Gastroesophageal sphincter (tissue), 3 donors: ENCODE data around the gene PRR5L.

Experiments used
- POLR2A ChIP-seq, 2 donors: fragments of 450-650 bp; IDR thresholded peaks; one replicate each; pipeline ENCODE4 v1.6.1; 2017; ENCODE audit warnings: antibody characterized with exemption in 2 of 2, mild to moderate bottlenecking in 2 of 2, moderate library complexity in 1 of 2
- TF ChIP-seq, protein P1 (sequence below), 4 experiments: fragments of 200-600 bp in 2 of 4; fragments of 450-650 bp in 2 of 4; sonication (generic) in 1 of 4; IDR thresholded peaks; one replicate each; pipeline ENCODE4 v1.5.1; 2017 to 2019; ENCODE audit warnings: antibody characterized with exemption in 4 of 4, mild to moderate bottlenecking in 2 of 4, moderate library complexity in 2 of 4

DNA sequence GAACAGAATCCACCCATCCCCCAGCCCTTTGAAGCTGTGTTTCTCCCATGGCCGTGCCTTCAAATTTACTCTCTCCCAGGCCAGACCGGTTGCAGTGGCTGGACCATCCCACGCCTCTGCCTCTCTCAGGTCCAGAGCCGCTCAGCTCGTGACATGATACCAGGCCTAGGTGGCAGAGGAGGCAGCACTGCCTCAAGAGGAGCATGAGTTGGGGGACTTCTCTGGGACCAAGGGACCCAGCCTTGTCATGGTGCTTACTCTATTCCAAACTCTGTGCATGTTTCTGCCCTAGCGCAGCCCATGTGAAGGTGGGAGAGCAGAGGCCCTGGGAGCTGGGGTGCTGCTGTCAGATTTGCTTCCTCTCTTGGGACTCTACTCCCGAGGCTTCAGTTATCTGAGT is 163.0 kb downstream of the PRR5L start:
- TF ChIP-seq, protein P1, sequence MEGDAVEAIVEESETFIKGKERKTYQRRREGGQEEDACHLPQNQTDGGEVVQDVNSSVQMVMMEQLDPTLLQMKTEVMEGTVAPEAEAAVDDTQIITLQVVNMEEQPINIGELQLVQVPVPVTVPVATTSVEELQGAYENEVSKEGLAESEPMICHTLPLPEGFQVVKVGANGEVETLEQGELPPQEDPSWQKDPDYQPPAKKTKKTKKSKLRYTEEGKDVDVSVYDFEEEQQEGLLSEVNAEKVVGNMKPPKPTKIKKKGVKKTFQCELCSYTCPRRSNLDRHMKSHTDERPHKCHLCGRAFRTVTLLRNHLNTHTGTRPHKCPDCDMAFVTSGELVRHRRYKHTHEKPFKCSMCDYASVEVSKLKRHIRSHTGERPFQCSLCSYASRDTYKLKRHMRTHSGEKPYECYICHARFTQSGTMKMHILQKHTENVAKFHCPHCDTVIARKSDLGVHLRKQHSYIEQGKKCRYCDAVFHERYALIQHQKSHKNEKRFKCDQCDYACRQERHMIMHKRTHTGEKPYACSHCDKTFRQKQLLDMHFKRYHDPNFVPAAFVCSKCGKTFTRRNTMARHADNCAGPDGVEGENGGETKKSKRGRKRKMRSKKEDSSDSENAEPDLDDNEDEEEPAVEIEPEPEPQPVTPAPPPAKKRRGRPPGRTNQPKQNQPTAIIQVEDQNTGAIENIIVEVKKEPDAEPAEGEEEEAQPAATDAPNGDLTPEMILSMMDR (IDR thresholded peaks at IDR 0.05) = no peak
- TF ChIP-seq POLR2A (IDR thresholded peaks at IDR 0.05) = no peak
